ENCODE results near the gene PCDHGA10. TPM values are rescaled to one million over a fixed set of nuclear protein-coding genes. Genes with fewer than 3 reads are reported as not detected.
"Not testable (repeated sequence)": the region's sequence is repeated elsewhere in the genome, so short reads cannot be mapped to it uniquely, and the experiment has no call there.

Gene PCDHGA10
- total RNA-seq, 1 donor from 2014 or later = 5.3 TPM

DNA sequence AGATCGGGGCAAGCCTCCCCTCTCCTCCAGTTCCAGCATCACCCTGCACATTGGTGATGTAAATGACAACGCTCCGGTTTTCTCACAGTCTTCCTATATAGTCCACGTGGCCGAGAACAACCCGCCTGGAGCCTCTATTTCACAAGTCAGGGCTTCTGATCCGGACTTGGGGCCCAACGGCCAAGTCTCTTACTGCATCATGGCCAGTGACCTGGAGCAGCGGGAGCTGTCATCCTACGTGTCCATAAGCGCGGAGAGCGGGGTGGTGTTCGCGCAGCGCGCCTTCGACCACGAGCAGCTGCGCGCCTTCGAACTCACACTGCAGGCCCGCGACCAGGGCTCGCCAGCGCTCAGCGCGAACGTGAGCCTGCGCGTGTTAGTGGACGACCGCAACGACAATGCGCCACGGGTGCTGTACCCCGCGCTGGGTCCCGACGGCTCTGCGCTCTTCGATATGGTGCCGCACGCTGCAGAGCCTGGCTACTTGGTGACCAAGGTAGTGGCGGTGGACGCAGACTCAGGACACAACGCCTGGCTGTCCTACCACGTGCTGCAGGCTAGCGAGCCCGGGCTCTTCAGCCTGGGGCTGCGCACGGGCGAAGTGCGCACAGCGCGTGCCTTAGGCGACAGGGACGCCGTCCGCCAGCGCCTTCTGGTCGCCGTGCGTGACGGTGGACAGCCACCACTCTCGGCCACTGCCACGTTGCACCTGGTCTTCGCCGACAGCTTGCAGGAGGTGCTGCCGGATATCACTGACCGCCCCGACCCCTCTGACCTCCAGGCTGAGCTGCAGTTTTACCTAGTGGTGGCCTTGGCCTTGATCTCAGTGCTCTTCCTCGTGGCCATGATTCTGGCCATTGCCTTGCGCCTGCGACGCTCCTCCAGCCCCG is 23.4 kb upstream of the PCDHGA10 start:
- intact Hi-C loops (cut with micrococcal nuclease) = no loop called here
- ATAC-seq (no peak), DNase-seq (no peak)

DNA sequence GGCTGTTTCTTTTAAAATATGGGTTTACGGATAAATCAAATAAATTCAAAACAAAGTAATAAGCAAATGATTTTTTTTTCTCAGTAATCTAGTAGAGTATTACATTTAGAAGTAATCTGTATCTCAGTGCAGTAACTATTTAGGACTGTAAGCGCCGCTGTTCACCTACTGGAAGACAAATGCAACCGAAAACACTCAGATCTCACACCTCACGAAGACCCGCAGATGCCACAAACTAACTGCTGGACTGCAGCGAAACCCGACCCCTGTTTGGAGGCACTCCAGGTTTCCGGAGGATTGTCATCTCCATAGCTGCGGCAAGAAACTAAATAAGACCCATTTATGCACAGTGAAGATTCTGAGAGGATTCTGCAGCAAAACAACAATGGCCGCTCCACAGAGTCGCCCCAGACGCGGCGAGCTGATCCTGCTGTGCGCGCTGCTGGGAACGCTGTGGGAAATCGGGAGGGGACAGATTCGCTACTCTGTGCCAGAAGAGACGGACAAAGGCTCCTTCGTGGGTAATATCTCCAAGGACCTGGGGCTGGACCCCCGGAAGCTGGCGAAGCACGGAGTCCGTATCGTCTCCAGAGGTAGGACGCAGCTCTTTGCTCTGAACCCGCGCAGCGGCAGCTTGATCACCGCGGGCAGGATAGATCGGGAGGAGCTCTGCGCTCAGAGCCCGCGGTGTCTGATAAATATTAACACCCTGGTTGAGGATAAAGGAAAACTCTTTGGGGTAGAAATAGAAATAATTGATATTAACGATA is 20.2 kb upstream of the PCDHGA10 start, which contains the start of gene PCDHGA8:
PCDHGA8 (plus strand) TSS at position 205 of the 770 bp plus-strand sequence; CDS start at position 386, 181 bp downstream.
- DNase-seq = no peak
- ATAC-seq = no peak
- intact Hi-C loops (cut with micrococcal nuclease) = no loop called here

DNA sequence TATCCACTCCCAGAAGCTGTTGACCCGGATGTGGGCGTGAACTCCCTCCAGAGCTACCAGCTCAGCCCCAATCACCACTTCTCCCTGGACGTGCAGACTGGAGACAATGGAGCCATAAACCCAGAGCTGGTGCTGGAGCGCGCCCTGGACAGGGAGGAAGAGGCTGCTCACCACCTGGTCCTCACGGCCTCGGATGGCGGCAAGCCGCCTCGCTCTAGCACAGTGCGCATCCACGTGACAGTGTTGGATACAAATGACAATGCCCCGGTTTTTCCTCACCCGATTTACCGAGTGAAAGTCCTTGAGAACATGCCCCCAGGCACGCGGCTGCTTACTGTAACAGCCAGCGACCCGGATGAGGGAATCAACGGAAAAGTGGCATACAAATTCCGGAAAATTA is 19.5 kb upstream of the PCDHGA10 start:
- ATAC-seq (no peak), DNase-seq (no peak)
- intact Hi-C loops (cut with micrococcal nuclease) = no loop called here

DNA sequence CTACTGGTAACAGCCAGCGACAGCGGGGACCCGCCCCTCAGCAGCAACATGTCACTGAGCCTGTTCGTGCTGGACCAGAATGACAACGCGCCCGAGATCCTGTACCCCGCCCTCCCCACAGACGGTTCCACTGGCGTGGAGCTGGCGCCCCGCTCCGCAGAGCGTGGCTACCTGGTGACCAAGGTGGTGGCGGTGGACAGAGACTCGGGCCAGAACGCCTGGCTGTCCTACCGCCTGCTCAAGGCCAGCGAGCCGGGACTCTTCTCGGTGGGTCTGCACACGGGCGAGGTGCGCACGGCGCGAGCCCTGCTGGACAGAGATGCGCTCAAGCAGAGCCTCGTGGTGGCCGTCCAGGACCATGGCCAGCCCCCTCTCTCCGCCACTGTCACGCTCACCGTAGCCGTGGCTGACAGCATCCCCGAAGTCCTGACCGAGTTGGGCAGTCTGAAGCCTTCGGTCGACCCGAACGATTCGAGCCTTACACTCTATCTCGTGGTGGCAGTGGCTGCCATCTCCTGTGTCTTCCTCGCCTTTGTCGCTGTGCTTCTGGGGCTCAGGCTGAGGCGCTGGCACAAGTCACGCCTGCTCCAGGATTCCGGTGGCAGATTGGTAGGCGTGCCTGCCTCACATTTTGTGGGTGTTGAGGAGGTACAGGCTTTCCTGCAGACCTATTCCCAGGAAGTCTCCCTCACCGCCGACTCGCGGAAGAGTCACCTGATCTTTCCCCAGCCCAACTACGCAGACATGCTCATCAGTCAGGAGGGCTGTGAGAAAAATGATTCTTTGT is 18.2 kb upstream of the PCDHGA10 start:
- DNase-seq; ATAC-seq; intact Hi-C loops (cut with micrococcal nuclease): not testable (repeated sequence)

DNA sequence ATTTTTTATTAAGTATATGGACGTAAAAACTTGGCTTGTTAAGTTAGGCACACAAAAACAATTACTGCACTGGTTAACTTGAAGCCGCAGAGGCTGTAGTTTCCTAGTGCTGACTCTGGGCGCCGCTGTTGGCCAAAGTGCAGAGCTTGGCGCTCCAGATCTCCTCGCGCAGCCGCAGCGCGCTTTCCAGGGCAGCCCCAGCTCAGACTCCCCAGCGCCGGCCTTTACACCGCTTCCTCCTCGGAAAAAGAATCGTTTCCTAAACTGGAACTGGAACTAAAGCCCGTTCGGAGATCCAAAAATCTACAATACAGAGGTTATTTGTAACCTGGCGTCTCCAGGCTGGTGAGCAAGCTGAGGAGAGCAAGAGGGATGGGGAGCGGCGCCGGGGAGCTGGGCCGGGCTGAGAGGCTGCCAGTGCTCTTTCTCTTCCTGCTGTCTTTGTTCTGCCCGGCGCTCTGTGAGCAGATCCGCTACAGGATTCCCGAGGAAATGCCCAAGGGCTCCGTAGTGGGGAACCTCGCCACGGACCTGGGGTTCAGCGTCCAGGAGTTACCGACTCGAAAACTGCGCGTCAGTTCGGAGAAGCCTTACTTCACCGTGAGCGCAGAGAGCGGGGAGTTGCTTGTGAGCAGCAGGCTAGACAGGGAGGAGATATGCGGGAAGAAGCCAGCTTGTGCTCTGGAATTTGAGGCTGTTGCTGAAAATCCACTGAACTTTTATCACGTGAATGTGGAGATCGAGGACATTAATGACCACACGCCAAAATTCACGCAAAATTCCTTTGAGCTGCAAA is 14.8 kb upstream of the PCDHGA10 start, which contains the start of gene PCDHGB5:
PCDHGB5 (plus strand) TSS at position 192 of the 796 bp plus-strand sequence; CDS start at position 373, 181 bp downstream.
- ATAC-seq (peak; percentile 96), DNase-seq (peak; percentile 68)
- intact Hi-C loops (cut with micrococcal nuclease) = not testable (repeated sequence)

DNA sequence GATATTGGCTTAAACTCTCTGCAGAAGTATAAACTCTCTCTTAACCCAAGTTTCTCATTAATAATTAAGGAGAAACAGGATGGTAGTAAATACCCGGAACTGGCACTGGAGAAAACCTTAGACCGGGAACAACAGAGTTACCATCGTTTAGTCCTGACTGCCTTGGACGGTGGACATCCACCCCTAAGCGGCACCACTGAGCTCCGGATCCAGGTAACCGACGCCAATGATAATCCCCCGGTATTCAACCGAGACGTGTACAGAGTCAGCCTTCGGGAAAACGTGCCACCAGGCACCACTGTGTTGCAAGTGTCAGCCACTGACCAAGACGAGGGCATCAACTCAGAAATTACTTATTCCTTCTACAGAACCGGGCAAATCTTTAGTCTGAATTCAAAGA is 14.2 kb upstream of the PCDHGA10 start:
- intact Hi-C loops (cut with micrococcal nuclease) = no loop called here
- DNase-seq = no peak
- peak; percentile 43 for ATAC-seq

DNA sequence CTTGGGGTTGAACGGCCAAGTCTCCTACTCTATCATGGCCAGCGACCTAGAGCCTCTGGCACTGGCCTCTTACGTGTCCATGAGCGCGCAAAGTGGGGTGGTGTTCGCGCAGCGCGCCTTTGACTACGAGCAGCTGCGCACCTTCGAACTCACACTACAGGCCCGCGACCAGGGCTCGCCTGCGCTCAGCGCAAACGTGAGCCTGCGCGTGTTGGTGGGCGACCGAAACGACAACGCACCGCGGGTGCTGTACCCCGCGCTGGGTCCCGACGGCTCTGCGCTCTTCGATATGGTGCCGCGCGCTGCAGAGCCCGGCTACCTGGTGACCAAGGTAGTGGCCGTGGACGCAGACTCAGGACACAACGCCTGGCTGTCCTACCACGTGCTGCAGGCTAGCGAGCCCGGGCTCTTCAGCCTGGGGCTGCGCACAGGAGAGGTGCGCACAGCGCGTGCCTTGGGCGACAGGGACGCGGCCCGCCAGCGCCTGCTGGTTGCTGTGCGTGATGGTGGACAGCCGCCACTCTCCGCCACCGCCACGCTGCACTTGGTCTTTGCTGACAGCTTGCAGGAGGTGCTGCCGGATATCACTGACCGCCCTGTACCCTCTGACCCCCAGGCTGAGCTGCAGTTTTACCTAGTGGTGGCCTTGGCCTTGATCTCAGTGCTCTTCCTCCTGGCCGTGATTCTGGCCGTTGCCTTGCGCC is 13.1 kb upstream of the PCDHGA10 start:
- no peak for ATAC-seq
- intact Hi-C loops (cut with micrococcal nuclease) = loop anchor here (10.0 kb wide), 1 partner anchor 165 kb away; no protein-coding TSS in a partner anchor
- DNase-seq = no peak

DNA sequence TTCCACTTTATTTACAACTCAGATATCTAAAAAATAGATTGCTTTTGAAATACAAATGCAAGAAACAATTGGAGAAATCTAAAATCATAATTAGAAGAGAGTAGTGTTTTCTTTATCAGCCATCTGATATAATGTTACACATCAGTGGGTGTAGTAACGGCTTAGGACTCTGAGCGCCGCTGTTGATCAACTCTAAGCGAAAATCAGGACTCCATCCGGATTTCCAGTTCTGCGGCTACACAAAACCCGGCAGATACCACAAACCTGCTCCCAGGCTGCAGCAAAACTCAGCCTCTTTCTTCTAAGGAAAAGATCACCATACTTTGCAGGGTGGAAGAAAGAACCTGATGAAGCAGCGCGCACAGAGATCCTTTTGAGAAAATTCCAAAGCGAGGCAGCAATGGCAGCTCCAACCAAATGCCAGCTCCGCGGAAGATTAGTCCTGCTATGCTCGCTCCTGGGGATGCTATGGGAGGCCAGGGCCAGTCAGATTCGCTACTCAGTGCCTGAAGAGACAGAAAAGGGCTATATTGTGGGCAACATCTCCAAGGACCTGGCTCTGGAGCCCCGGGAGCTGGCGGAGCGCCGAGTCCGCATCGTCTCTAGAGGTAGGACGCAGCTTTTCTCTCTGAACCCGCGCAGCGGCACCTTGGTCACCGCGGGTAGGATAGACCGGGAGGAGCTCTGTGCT is 10.1 kb upstream of the PCDHGA10 start, which contains the start of gene PCDHGA9:
PCDHGA9 (plus strand) TSS at position 226 of the 691 bp plus-strand sequence; CDS start at position 401, 175 bp downstream.
- DNase-seq = peak; percentile 35
- intact Hi-C loops (cut with micrococcal nuclease) = loop anchor here (10.0 kb wide), 1 partner anchor 162 kb away; no protein-coding TSS in a partner anchor
- no peak for ATAC-seq

DNA sequence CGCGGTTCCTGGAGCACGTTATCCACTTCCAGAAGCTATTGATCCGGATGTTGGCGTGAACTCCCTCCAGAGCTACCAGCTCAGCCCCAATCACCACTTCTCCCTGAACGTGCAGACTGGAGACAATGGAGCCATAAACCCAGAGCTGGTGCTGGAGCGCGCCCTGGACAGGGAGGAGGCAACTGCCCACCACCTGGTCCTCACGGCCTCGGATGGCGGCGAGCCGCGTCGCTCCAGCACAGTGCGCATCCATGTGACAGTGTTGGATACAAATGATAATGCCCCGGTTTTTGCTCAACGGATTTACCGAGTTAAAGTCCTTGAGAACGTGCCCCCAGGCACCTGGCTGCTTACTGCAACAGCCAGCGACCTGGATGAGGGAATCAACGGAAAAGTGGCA is 9.4 kb upstream of the PCDHGA10 start:
- ATAC-seq (no peak), DNase-seq (no peak)
- intact Hi-C loops (cut with micrococcal nuclease) = loop anchor here (10.0 kb wide), 1 partner anchor 161 kb away; no protein-coding TSS in a partner anchor

DNA sequence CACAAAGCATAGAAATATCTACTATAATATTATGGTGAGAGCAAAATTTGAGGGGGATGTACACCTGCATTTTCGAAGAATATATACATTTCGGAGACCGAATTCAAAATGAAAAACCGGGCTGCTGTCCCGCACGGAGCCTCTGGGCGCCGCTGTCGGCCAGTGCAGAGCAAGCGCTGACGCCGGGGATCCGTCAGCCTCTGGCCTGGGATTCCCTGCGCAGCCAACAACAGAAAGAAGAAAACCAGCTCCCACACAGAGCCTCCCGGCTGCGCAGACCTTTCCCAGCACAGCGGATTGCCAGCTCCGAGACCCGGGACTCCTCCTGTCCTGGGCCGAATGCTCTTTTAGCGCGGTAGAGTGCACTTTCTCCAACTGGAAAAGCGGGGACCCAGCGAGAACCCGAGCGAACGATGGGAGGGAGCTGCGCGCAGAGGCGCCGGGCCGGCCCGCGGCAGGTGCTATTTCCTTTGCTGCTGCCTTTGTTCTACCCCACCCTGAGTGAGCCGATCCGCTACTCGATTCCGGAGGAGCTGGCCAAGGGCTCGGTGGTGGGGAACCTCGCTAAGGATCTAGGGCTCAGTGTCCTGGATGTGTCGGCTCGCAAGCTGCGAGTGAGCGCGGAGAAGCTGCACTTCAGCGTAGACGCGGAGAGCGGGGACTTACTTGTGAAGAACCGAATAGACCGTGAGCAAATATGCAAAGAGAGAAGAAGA is 4.8 kb upstream of the PCDHGA10 start, which contains the start of gene PCDHGB6:
PCDHGB6 (plus strand) TSS at position 232 of the 716 bp plus-strand sequence; CDS start at position 414, 182 bp downstream.
- intact Hi-C loops (cut with micrococcal nuclease) = loop anchor here (10.0 kb wide), 1 partner anchor 157 kb away; no protein-coding TSS in a partner anchor
- peak; percentile 78 for DNase-seq
- ATAC-seq = peak; percentile 92

DNA sequence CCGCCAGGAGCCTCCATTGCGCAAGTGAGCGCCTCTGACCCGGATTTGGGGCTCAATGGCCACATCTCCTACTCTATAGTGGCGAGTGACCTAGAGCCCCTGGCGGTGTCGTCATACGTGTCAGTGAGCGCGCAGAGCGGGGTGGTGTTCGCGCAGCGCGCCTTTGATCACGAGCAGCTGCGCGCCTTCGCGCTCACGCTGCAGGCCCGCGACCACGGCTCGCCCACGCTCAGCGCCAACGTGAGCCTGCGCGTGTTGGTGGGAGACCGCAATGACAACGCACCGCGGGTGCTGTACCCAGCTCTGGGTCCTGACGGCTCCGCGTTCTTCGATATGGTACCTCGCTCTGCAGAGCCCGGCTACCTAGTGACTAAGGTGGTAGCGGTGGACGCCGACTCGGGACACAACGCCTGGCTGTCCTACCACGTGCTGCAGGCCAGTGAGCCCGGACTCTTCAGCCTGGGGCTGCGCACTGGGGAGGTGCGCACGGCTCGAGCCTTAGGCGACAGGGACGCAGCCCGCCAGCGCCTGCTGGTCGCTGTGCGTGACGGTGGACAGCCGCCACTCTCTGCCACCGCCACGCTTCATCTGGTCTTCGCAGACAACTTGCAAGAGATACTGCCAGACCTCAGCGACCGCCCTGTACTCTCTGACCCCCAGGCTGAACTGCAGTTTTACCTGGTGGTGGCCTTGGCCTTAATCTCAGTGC is 3.0 kb upstream of the PCDHGA10 start:
- ATAC-seq (no peak), DNase-seq (no peak)
- intact Hi-C loops (cut with micrococcal nuclease) = loop anchor here (10.0 kb wide), 3 partner anchors 65 to 155 kb away; partner anchors contain the start of gene PCDHGC3

DNA sequence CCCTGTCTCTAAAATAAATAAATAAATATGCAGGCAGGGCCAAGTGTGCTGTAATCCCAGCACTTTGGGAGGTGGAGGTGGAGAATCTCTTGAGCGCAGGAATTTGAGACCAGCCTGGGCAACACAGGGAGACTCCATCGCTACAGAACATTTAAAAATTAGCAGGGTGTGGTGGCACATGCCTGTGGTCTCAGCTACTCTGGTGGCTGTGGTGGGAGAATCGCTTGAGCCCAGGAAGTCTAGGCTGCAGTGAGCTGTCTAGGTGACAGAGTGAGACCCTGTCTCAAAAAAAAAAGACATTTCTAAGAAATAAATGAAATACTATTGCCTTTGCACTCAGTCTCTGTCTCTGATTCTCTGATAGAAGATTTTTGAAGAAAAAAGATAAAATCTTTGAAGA is 1.2 kb upstream of the PCDHGA10 start:
- intact Hi-C loops (cut with micrococcal nuclease) = loop anchor here (10.0 kb wide), 2 partner anchors 63 to 113 kb away; partner anchors contain the start of gene PCDHGC3
- DNase-seq = no peak
- no peak for ATAC-seq

DNA sequence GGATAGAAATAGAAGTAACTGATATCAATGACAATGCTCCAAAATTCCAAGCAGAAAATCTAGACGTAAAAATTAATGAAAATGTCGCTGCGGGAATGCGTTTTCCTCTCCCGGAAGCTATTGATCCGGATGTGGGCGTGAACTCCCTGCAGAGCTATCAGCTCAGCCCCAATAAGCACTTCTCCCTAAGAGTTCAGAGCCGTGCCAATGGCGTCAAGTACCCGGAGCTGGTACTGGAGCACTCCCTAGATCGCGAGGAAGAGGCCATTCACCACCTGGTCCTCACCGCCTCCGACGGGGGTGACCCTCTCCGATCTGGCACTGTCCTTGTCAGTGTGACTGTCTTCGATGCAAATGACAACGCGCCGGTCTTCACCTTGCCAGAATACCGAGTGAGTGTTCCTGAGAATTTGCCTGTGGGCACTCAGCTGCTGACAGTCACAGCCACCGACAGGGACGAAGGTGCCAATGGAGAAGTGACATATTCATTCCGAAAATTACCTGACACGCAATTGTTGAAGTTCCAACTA is 818 bp downstream of the PCDHGA10 start:
- ATAC-seq (peak; percentile 23), DNase-seq (no peak)
- intact Hi-C loops (cut with micrococcal nuclease) = loop anchor here (10.0 kb wide), 2 partner anchors 61 to 111 kb away; partner anchors contain the start of gene PCDHGC3

DNA sequence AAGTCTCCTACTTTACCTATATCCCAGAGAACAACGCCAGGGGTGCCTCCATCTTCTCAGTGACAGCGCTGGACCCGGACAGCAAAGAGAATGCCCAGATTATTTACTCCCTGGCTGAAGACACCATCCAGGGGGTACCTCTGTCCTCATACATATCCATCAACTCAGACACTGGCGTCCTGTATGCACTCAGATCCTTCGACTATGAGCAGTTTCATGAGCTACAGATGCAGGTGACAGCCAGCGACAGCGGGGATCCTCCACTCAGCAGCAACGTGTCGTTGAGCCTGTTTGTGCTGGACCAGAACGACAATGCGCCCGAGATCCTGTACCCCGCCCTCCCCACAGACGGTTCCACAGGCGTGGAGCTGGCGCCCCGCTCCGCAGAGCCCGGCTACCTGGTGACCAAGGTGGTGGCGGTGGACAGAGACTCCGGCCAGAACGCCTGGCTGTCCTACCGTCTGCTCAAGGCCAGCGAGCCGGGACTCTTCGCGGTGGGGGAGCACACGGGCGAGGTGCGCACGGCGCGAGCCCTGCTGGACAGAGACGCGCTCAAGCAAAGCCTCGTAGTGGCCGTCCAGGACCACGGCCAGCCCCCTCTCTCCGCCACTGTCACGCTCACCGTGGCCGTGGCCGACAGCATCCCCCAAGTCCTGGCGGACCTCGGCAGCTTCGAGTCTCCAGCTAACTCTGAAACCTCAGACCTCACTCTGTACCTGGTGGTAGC is 1.9 kb downstream of the PCDHGA10 start:
- intact Hi-C loops (cut with micrococcal nuclease) = loop anchor here (10.0 kb wide), 2 partner anchors 60 to 110 kb away; partner anchors contain the start of gene PCDHGC3
- not testable (repeated sequence) for DNase-seq, ATAC-seq

Measured in left ventricle myocardium superior (tissue), 1 donor.